Lung (tissue), 12 donors: ENCODE results near the gene PRMT7. TPM values are rescaled to one million over a fixed set of nuclear protein-coding genes. Genes with fewer than 3 reads are reported as not detected.

Experiments
- ATAC-seq: fragments of 200-7000 bp; cut with Tn5 transposase; one replicate; pipeline ENCODE4 v1.9.1; 2020; ENCODE audit warnings: moderate number of reproducible peaks; ENCODE audit not compliant: insufficient read depth, low FRiP score
- DNase-seq, 3 donors: peaks; one replicate each; pipeline ENCODE4 v3.0.0-alpha.2; 2013 to 2017
- H3K27ac ChIP-seq, 2 donors: one replicate each; pipeline ENCODE4 v1.5.1; 2013; ENCODE audit warnings: mild to moderate bottlenecking in 2 of 2, moderate library complexity in 2 of 2, control low read depth in 1 of 2, inconsistent platforms in 1 of 2, low read depth in 1 of 2, low read length in 1 of 2
- H3K27me3 ChIP-seq, 3 donors: one replicate each; pipeline ENCODE4 v1.5.1; 2013; ENCODE audit warnings: low read length in 2 of 3; ENCODE audit not compliant: control insufficient read depth in 3 of 3, insufficient read depth in 3 of 3
- H3K36me3 ChIP-seq, 4 donors: one replicate each; pipeline ENCODE4 v1.5.1; 2013; ENCODE audit warnings: low read length in 4 of 4, mild to moderate bottlenecking in 1 of 4, moderate library complexity in 1 of 4; ENCODE audit not compliant: control insufficient read depth in 4 of 4, insufficient read depth in 4 of 4
- H3K4me1 ChIP-seq, 5 donors: one replicate each; pipeline ENCODE4 v1.5.1; 2013; ENCODE audit warnings: low read length in 5 of 5, mild to moderate bottlenecking in 2 of 5, moderate library complexity in 1 of 5; ENCODE audit not compliant: control insufficient read depth in 5 of 5, insufficient read depth in 5 of 5
- H3K4me3 ChIP-seq: one replicate; pipeline ENCODE4 v1.5.1; 2013; ENCODE audit warnings: mild to moderate bottlenecking, control low read depth, moderate library complexity
- H3K9ac ChIP-seq, 2 donors: one replicate each; pipeline ENCODE4 v1.5.1; 2013; ENCODE audit warnings: low read length in 2 of 2, control low read depth in 1 of 2; ENCODE audit not compliant: insufficient read depth in 1 of 2
- H3K9me3 ChIP-seq, 4 donors: one replicate each; pipeline ENCODE4 v1.5.1; 2013; ENCODE audit warnings: low read length in 3 of 4, mild to moderate bottlenecking in 1 of 4, moderate library complexity in 1 of 4; ENCODE audit not compliant: control insufficient read depth in 4 of 4, insufficient read depth in 3 of 4
- CTCF ChIP-seq: IDR thresholded peaks from 2 replicates; pipeline ENCODE4 v1.5.1; 2012; ENCODE audit warnings: mild to moderate bottlenecking; ENCODE audit errors: control extremely low read depth, extremely low read depth
- WGBS, 2 donors: extraction: QIAGEN DNeasy Blood & Tissue Kit; methylation state at CpG; one replicate each; pipeline ENCODE4 v1.1.7; 2013; 5-methylcytosine and 5-hydroxymethylcytosine counted together
- polyA plus RNA-seq, 2 donors: library from polyadenylated mRNA; stranded (reverse); fragments of 200-250 nt; gene quantifications; one replicate each; pipeline ENCODE4 v1.2.1, GENCODE V29; 2013
- total RNA-seq, 2 donors: library from RNA; depleted of rRNA in 1 of 2; stranded (reverse); fragments of >200 nt in 1 of 2; gene quantifications; one replicate each; pipeline ENCODE4 v1.2.1, GENCODE V29; 2014 to 2021
- donor health status: control.
- donor health status: control.
- donor health status: Bipolar disorder and iron deficiency.
- donor health status: healthy.
- donor health status: DM: yes; HTN: yes; CAD: no.

Gene PRMT7
- total and polyA plus RNA-seq, 4 donors = 20.3 to 55.5 (median 38.4) TPM

GRCh38 chr16:68289202-68289601, 21.6 kb upstream of the PRMT7 start:
- WGBS, 2 donors = 95 to 96% methylated on average over 2 of the region's 2 CpGs
- ATAC-seq (no peak), DNase-seq (no peak)
- H3K27me3 ChIP-seq = no peaks in the 10 kb centered on the region
- peaks cover 0 to 32% (median 3%) of the 10 kb centered on the region in 5 donors for H3K4me1 ChIP-seq
- TF ChIP-seq CTCF = no peak
- H3K9ac ChIP-seq = no peak overlapping the region
- peaks cover 0 to 22% (median 7%) of the 10 kb centered on the region in 4 donors for H3K36me3 ChIP-seq
- peak overlapping the region; percentile 19 to 56 for H3K27ac ChIP-seq
- H3K4me3 ChIP-seq = no peak overlapping the region
- H3K9me3 ChIP-seq = peaks cover 0 to 1% (median 0%) of the 10 kb centered on the region in 4 donors

- Histone ChIP-seq H3K36me3 (peaks cover 0 to 27% (median 7%) of the 10 kb centered on the region in 4 donors), H3K9ac (no peak overlapping the region), H3K4me3 (no peak overlapping the region), H3K27ac (peak overlapping the region; percentile 42 to 56), H3K4me1 (peaks cover 0 to 26% (median under 1%) of the 10 kb centered on the region in 5 donors), H3K9me3 (peaks cover 0 to 1% (median 0%) of the 10 kb centered on the region in 4 donors), H3K27me3 (no peaks in the 10 kb centered on the region)
- WGBS, 2 donors = 37 to 43% methylated on average over 4 of the region's 4 CpGs
- ATAC-seq (no peak), DNase-seq (no peak)
- no peak for TF ChIP-seq CTCF
Measured at GRCh38 chr16:68289621-68290329, 21.0 kb upstream of the PRMT7 start.

- peaks cover 0 to 1% (median 0%) of the 10 kb centered on the region in 4 donors for H3K9me3 ChIP-seq
- H3K27ac ChIP-seq = peak overlapping the region; percentile 37 to 42
- TF ChIP-seq CTCF = no peak
- DNase-seq (no peak), ATAC-seq (no peak)
- 73 to 84% methylated on average over 6 of the region's 6 CpGs for WGBS, 2 donors
- H3K4me1 ChIP-seq = peaks cover 0 to 20% (median 0%) of the 10 kb centered on the region in 5 donors
- H3K36me3 ChIP-seq = peaks cover 0 to 27% (median 7%) of the 10 kb centered on the region in 4 donors
- H3K27me3 ChIP-seq = no peaks in the 10 kb centered on the region
- no peak overlapping the region for H3K4me3 ChIP-seq
- H3K9ac ChIP-seq = no peak overlapping the region
Measured at GRCh38 chr16:68290450-68290849, 20.4 kb upstream of the PRMT7 start.
